ENCODE results near the gene FHIT.

Gene FHIT

DNA sequence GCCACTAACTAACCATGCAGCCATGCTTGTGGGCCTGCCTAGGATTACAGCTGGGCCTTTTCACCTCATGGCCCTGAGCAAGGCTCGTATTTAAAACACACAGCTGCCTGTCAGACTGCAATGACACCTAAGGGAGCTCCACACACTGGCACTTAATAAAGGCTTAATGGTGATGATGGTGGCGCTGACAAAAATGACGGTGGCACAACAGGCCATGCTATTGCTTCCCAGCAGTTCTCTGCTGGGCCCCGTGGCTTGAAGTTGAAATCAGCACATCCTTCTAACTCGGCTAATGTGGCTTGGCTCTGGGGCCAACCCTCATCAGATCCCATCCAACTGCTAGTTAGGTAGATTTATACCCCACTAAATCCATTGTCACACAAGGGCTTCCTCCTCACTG, 112.9 kb downstream of the FHIT start:
- no peak for DNase-seq (ENCODE audit: low read depth, low spot score)
- no peak overlapping the region for H3K4me3 ChIP-seq (ENCODE audit: low read length)

- no peak for DNase-seq (ENCODE audit: low read depth, low spot score)
Measured at GRCh38 chr3:61136191-61136590, 115.1 kb downstream of the FHIT start.

DNA sequence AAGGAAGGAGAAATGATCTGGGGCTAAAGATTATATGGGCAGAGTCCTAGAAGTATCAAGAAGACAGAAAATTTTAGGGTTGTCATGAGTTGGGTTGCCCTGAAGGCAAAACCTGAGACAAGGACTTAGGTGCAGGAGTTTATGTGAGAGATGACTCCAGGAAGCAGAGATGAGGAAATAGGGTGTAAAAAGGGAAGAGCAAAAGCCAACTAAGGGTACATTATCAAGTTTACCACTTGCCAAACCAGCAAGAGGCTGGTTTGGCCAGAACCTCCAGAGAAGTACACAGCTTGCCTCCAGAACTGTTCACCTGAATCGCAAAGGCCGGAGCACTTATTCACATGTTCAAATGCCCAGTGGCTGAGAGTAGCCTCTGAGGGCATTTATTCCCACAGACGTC, 116.7 kb downstream of the FHIT start:
- no peak for DNase-seq (ENCODE audit: low read depth, low spot score)
- H3K4me3 ChIP-seq (ENCODE audit: low read length) = no peak overlapping the region

More at GRCh38 chr3:61136191-61136590, 115.1 kb downstream of the FHIT start:
- no peak overlapping the region for H3K4me3 ChIP-seq (ENCODE audit: low read length)

DNA sequence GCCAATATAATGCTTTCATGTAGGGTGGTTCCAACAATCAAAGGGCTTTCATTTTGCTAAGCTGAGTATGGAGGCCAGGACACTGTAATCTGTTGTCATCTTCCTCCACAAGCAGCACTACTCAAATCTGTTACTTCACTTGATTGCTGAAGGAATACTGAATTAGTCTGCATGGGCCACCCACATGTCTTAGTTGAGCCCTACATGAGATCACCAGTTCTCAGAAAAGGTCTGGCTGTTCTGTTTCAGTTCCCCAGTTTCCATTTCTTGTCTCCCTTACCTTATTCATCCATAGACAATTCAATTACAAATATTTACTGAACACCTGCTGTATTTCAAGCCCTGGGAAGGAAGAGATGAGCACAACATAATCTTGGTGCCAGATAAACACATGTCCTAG, 119.2 kb downstream of the FHIT start:
- no peak for DNase-seq (ENCODE audit: low read depth, low spot score)

GRCh38 chr3:61118830-61119229, 132.4 kb downstream of the FHIT start:
- DNase-seq (ENCODE audit: low read depth, low spot score) = no peak
- H3K4me3 ChIP-seq (ENCODE audit: low read length) = no peak overlapping the region

More for the DNA sequence above, 119.2 kb downstream of the FHIT start:
- H3K4me3 ChIP-seq (ENCODE audit: low read length) = no peak overlapping the region

GRCh38 chr3:61117045-61117898, 134.0 kb downstream of the FHIT start:
- no peak overlapping the region for H3K4me3 ChIP-seq (ENCODE audit: low read length)
- DNase-seq (ENCODE audit: low read depth, low spot score) = no peak

- no peak for DNase-seq (ENCODE audit: low read depth, low spot score)
- H3K4me3 ChIP-seq (ENCODE audit: low read length) = no peak overlapping the region
Measured at GRCh38 chr3:61114316-61114953, 136.8 kb downstream of the FHIT start.

GRCh38 chr3:61111825-61112224, 139.4 kb downstream of the FHIT start:
- no peak overlapping the region for H3K4me3 ChIP-seq (ENCODE audit: low read length)
- no peak for DNase-seq (ENCODE audit: low read depth, low spot score)

DNA sequence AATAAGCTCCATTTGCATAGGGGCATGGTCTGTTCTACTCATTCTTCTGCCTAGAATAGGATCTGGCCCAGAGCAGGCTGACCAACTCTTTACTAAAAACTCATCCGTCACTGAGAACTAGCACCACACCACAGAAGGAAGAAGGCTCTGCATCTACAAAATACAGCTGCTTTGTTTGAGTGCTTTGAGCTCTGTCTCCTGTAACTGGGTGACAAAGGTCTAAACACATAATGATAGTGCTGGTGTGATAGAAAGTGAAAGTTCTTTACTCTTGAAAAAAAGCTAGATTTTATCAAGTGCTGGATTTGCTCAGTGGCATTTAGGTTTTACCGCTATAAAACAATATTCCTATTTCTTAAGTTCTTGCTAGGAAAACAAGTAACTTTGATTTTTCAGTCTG, 140.7 kb downstream of the FHIT start:
- no peak overlapping the region for H3K4me3 ChIP-seq (ENCODE audit: low read length)
- DNase-seq (ENCODE audit: low read depth, low spot score) = no peak

DNA sequence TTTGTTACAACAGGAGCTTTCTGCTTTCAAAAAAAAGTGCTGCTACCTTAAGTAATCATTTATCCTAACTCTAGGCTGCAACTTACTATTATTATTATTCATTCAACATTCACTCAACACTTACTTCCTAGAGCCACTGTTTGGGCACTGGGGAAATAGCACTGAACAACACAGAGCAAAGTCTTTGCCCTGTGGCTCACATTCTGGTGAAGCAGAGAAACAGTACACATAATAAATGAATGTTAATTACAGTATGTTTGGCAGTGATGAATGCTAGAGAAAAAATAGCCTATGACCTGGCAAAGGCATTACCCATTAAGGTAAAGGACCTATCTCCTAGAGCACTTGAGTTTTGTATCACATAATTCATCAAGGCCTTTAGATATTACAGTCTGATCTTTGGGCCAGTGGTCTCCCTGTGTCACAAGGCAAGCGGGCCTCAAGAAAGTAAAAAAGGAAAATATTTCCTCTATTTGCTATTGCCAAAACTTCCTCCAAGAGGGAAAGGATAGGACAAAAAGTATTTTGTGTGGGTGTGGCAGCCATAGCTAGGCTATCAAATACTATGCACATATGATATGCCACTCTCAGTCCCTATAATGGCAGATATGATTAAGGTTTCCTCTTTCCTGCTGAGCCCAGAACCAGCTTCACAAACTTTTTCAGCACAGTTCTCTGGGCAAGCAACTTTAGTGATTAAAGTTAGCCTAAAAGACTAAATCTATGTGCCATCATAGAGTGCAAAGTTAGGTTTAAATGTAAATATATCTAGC, 142.8 kb downstream of the FHIT start:
- no peak for DNase-seq (ENCODE audit: low read depth, low spot score)
- no peak overlapping the region for H3K4me3 ChIP-seq (ENCODE audit: low read length)

- H3K4me3 ChIP-seq (ENCODE audit: low read length) = no peak overlapping the region
- no peak for DNase-seq (ENCODE audit: low read depth, low spot score)
Measured at GRCh38 chr3:61094608-61095007, 156.6 kb downstream of the FHIT start.

GRCh38 chr3:61093364-61093763, 157.9 kb downstream of the FHIT start:
- no peak for DNase-seq (ENCODE audit: low read depth, low spot score)
- H3K4me3 ChIP-seq (ENCODE audit: low read length) = no peak overlapping the region

- no peak overlapping the region for H3K4me3 ChIP-seq (ENCODE audit: low read length)
- no peak for DNase-seq (ENCODE audit: low read depth, low spot score)
Measured at GRCh38 chr3:61092870-61093269, 158.4 kb downstream of the FHIT start.

- no peak overlapping the region for H3K4me3 ChIP-seq (ENCODE audit: low read length)
- no peak for DNase-seq (ENCODE audit: low read depth, low spot score)
Measured at GRCh38 chr3:61090389-61091169, 160.7 kb downstream of the FHIT start.

- H3K4me3 ChIP-seq (ENCODE audit: low read length) = no peak overlapping the region
- no peak for DNase-seq (ENCODE audit: low read depth, low spot score)
Measured at GRCh38 chr3:61087465-61087864, 163.8 kb downstream of the FHIT start.

DNA sequence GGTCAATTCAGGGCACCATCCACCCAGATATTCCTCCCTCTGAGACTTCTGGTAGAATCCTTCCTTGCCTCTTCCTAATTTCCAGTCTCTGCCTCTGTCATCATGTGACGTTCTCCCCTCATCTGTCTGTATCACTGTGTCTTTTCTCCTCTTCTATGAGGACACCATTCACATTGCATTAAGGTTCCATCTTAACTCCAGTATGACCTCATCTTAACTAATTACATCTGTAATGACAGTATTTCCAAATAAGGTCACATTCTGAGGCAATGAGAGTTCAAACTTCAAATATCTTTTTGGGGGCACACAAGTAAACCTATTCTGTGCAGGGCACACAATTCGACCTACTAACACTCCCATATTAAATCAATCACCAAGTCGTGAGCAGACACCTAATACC, 169.7 kb downstream of the FHIT start:
- no peak overlapping the region for H3K4me3 ChIP-seq (ENCODE audit: low read length)
- no peak for DNase-seq (ENCODE audit: low read depth, low spot score)

DNA sequence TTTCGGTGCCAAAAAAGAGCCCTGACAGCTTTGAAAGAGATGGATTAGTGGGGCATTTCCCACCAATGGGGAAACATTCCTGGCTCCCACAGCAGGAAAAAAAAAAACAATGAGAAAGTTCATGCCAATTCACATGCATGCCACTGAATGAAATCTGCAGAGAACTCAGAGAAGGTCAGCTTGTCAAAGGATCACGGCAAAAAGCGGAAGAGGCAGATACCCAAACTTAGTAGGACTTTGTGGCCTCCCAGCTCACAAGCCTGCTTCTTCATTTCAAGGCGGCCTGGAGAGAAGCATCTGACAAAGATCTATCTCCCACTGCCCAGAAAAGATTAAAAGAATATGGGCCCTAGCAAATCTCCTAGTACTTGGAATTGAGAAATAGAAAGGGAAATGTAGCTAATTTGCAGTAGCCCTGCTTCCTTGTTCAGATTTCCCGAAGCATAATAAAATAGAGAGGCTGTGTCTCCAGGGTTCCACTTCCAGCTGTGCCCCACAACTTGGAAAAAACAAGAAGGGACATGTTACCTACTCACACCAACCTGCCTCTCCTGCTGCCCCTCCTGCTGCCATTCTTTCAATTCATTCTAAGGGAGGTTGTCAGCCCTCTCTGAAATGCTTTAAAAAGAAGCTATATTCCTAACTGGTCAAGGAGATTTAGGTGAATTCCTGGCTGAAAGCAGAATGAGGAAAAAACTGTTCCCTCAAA, 170.4 kb downstream of the FHIT start:
- no peak overlapping the region for H3K4me3 ChIP-seq (ENCODE audit: low read length)
- DNase-seq (ENCODE audit: low read depth, low spot score) = no peak

DNA sequence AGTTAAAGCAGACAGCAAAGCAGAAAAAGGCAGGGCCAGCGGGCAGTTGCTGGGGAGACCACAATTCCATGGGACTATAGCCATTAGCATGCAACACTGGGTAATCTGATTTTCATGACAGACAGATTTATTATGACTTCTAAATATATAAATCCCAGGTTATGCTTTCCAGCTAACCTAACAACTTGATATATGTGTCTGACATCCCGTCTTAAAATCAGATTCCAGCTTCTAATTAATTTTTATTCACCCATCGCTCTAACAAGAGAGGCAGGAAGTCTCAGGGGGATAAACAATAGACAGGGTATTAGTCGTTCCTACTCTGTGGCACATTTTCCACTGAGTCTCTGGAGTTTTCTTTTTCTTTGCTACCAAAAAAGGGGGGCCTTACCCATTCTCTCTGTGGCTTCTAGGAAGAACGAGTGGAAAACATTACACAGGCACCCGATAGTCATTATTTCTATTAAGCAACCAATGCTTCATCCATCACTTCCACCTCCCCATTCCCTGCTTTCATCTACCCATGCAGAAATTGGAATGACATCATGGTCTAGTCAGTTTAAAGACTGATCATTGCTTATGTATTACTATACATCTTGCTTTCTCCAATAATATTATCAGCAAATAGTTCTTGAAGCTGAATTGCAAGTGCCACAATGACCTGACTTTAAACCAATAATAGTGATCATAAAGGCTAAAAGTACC, 173.1 kb downstream of the FHIT start:
- no peak overlapping the region for H3K4me3 ChIP-seq (ENCODE audit: low read length)
- no peak for DNase-seq (ENCODE audit: low read depth, low spot score)
